ENCODE results near the gene GPD1.

- TF ChIP-seq CTCF (IDR thresholded peaks at IDR 0.05) (peak; percentile 87), EZH2 (IDR thresholded peaks at IDR 0.05) (no peak), EZH2phosphoT487 (IDR thresholded peaks at IDR 0.05) (no peak)
Measured at GRCh38 chr12:50074936-50075807, 28.6 kb upstream of the GPD1 start.
